Sigmoid colon (tissue), 4 donors: ENCODE results near the gene PLXNA3.

ENCODE experiments used
- EP300 ChIP-seq, 4 donors: sonication (generic); formaldehyde crosslinking; IDR thresholded peaks; one replicate each; pipeline ENCODE4 v1.6.1; 2017; ENCODE audit warnings: antibody characterized with exemption in 4 of 4
- POLR2A ChIP-seq, 2 donors: fragments of 450-650 bp; IDR thresholded peaks; one replicate each; pipeline ENCODE4 v1.6.1; 2016; ENCODE audit warnings: antibody characterized with exemption in 2 of 2, mild to moderate bottlenecking in 2 of 2, moderate library complexity in 2 of 2
- POLR2AphosphoS5 ChIP-seq, 4 donors: sonication (generic); formaldehyde crosslinking; IDR thresholded peaks; one replicate each; pipeline ENCODE4 v1.6.1; 2017; ENCODE audit warnings: antibody characterized with exemption in 4 of 4
- TF ChIP-seq, protein P1 (sequence below), 4 experiments: fragments of 450-650 bp in 3 of 4; fragments of 200-600 bp in 1 of 4; IDR thresholded peaks; one replicate each; pipeline ENCODE4 v1.5.1; 2016 to 2019; ENCODE audit warnings: antibody characterized with exemption in 4 of 4, mild to moderate bottlenecking in 3 of 4, moderate library complexity in 2 of 4

DNA sequence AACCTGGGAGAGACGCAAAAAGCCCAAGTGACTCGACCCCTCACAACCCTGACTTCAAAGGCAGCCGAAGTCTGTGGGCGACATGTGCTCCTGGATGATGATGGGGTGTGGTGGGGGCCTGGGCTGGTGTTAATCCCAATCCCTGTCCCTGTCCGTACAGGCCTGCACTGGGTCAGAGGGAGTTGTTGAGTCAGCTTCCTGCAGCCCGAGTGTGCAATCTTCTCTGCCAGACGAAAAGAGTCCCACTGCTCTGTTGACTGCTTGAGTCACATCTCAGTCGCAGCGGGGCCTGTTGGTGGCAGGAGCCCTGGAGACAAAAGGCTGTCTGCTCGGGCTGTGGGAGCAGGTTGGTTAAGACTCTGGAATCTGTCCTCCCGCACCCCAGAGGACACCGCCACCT is 47.7 kb downstream of the PLXNA3 start:
- TF ChIP-seq EP300 (IDR thresholded peaks at IDR 0.05) (no peak), POLR2AphosphoS5 (IDR thresholded peaks at IDR 0.05) (no peak), POLR2A (IDR thresholded peaks at IDR 0.05) (no peak)
- TF ChIP-seq, protein P1, sequence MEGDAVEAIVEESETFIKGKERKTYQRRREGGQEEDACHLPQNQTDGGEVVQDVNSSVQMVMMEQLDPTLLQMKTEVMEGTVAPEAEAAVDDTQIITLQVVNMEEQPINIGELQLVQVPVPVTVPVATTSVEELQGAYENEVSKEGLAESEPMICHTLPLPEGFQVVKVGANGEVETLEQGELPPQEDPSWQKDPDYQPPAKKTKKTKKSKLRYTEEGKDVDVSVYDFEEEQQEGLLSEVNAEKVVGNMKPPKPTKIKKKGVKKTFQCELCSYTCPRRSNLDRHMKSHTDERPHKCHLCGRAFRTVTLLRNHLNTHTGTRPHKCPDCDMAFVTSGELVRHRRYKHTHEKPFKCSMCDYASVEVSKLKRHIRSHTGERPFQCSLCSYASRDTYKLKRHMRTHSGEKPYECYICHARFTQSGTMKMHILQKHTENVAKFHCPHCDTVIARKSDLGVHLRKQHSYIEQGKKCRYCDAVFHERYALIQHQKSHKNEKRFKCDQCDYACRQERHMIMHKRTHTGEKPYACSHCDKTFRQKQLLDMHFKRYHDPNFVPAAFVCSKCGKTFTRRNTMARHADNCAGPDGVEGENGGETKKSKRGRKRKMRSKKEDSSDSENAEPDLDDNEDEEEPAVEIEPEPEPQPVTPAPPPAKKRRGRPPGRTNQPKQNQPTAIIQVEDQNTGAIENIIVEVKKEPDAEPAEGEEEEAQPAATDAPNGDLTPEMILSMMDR (IDR thresholded peaks at IDR 0.05) = no peak
